ENCODE results near the gene NECTIN1.

NECTIN1 gene

GRCh38 chr11:119728651-119729580 lies at the start of gene NECTIN1:
NECTIN1 (minus strand) TSS chr11:119729200; CDS start chr11:119728553, 647 bp downstream.
- peak within 1 kb of the TSS; percentile 86 for H3K4me3 ChIP-seq (ENCODE audit: low read length)
- peaks cover 71% of the 10 kb centered on the region for H3K27me3 ChIP-seq (ENCODE audit: control insufficient read depth, low read length)
- no peak within 1 kb of the TSS for H3K27ac ChIP-seq (ENCODE audit: low read depth, low read length)
- H3K9me2 ChIP-seq (replicated peaks; ENCODE audit: control insufficient read depth, low read length), result no peaks in the 10 kb centered on the region
- no peak for TF ChIP-seq EZH2phosphoT487 (IDR thresholded peaks at IDR 0.05; ENCODE audit: borderline replicate concordance, low read length)
- TF ChIP-seq, protein P1, sequence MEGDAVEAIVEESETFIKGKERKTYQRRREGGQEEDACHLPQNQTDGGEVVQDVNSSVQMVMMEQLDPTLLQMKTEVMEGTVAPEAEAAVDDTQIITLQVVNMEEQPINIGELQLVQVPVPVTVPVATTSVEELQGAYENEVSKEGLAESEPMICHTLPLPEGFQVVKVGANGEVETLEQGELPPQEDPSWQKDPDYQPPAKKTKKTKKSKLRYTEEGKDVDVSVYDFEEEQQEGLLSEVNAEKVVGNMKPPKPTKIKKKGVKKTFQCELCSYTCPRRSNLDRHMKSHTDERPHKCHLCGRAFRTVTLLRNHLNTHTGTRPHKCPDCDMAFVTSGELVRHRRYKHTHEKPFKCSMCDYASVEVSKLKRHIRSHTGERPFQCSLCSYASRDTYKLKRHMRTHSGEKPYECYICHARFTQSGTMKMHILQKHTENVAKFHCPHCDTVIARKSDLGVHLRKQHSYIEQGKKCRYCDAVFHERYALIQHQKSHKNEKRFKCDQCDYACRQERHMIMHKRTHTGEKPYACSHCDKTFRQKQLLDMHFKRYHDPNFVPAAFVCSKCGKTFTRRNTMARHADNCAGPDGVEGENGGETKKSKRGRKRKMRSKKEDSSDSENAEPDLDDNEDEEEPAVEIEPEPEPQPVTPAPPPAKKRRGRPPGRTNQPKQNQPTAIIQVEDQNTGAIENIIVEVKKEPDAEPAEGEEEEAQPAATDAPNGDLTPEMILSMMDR (IDR thresholded peaks at IDR 0.05; ENCODE audit: low read depth, low read length, poor library complexity, severe bottlenecking), result peak; percentile 96
- H3K4me1 ChIP-seq (ENCODE audit: control insufficient read depth, low read length), result peaks cover 45% of the 10 kb centered on the region
- H3F3A ChIP-seq (ENCODE audit: control insufficient read depth, insufficient read depth), result no peaks in the 10 kb centered on the region
- no peaks in the 10 kb centered on the region for H3K79me2 ChIP-seq (ENCODE audit: control insufficient read depth, low read length)
- H3K9me3 ChIP-seq (ENCODE audit: control insufficient read depth, insufficient read depth, low read length), result no peaks in the 10 kb centered on the region
- no peaks in the 10 kb centered on the region for H3K36me3 ChIP-seq (ENCODE audit: control insufficient read depth, low read length)
- H3K4me2 ChIP-seq (ENCODE audit: low read length), result peak within 1 kb of the TSS; percentile 93
- H4K20me1 ChIP-seq (ENCODE audit: control insufficient read depth, insufficient read depth, low read depth, low read length), result peaks cover 18% of the 10 kb centered on the region; the same call in 1 of the 2 replicates

DNA sequence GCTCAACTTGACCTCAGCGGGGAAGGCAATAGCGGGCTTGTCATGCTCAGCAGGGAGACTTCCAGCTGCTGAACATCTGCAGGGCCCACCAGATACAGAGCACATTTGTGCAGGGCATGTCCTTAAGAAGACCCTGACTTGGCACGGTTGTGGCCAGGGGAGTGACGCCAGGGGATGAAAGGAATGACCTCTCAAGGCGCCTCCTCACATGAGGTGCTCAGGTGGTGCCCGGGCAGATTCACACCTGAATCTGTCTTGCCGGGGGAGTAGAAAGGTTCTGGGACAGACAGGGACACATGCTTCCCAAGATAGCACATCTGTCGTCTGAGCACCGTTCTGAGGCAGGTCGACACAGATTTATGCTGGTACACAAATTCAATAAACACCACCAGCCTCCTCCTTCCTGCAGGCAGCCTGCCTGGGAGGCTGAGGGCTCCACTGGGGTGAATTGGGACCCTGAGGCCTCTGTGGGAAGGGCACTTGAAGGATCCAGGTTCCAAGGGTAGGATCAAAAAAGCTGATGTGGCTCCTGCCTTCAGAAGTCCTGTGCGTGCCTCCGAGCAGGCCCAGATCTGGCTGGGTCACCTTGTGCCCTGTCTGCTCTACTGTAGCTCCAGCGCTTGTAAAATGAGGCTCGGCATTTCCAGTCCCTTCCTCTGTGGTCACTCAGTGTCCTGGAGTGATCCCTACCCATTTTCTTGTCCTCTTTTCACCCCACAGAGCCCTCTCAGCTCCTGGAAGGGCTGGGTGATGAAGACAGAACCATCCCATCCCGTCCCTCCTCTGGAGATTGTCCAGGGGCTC lies 49.6 kb upstream of the NECTIN1 start:
- Histone ChIP-seq H3K4me2 (ENCODE audit: low read length) (no peak overlapping the region), H4K20me1 (ENCODE audit: control insufficient read depth, insufficient read depth, low read depth, low read length) (no peaks in the 10 kb centered on the region; the same call in 1 of the 2 replicates), H3K27me3 (ENCODE audit: control insufficient read depth, low read length) (peaks cover 9% of the 10 kb centered on the region), H3F3A (ENCODE audit: control insufficient read depth, insufficient read depth) (no peaks in the 10 kb centered on the region), H3K9me3 (ENCODE audit: control insufficient read depth, insufficient read depth, low read length) (no peaks in the 10 kb centered on the region), H3K9me2 (replicated peaks; ENCODE audit: control insufficient read depth, low read length) (no peaks in the 10 kb centered on the region), H3K79me2 (ENCODE audit: control insufficient read depth, low read length) (no peaks in the 10 kb centered on the region), H3K27ac (ENCODE audit: low read depth, low read length) (no peak overlapping the region), H3K4me3 (ENCODE audit: low read length) (no peak overlapping the region), H3K36me3 (ENCODE audit: control insufficient read depth, low read length) (no peaks in the 10 kb centered on the region), H3K4me1 (ENCODE audit: control insufficient read depth, low read length) (no peaks in the 10 kb centered on the region)
- no peak for TF ChIP-seq EZH2phosphoT487 (IDR thresholded peaks at IDR 0.05; ENCODE audit: borderline replicate concordance, low read length)
- TF ChIP-seq, protein P1 (IDR thresholded peaks at IDR 0.05; ENCODE audit: low read depth, low read length, poor library complexity, severe bottlenecking), result no peak

- TF ChIP-seq, protein P1 (IDR thresholded peaks at IDR 0.05; ENCODE audit: low read depth, low read length, poor library complexity, severe bottlenecking), result no peak
- no peak for TF ChIP-seq EZH2phosphoT487 (IDR thresholded peaks at IDR 0.05; ENCODE audit: borderline replicate concordance, low read length)
- Histone ChIP-seq H3K27me3 (ENCODE audit: control insufficient read depth, low read length) (peaks cover 8% of the 10 kb centered on the region), H3F3A (ENCODE audit: control insufficient read depth, insufficient read depth) (no peaks in the 10 kb centered on the region), H3K4me3 (ENCODE audit: low read length) (no peak overlapping the region), H3K27ac (ENCODE audit: low read depth, low read length) (no peak overlapping the region), H3K79me2 (ENCODE audit: control insufficient read depth, low read length) (no peaks in the 10 kb centered on the region), H3K9me2 (replicated peaks; ENCODE audit: control insufficient read depth, low read length) (no peaks in the 10 kb centered on the region), H3K4me2 (ENCODE audit: low read length) (no peak overlapping the region), H3K36me3 (ENCODE audit: control insufficient read depth, low read length) (no peaks in the 10 kb centered on the region), H3K9me3 (ENCODE audit: control insufficient read depth, insufficient read depth, low read length) (no peaks in the 10 kb centered on the region), H3K4me1 (ENCODE audit: control insufficient read depth, low read length) (no peaks in the 10 kb centered on the region), H4K20me1 (ENCODE audit: control insufficient read depth, insufficient read depth, low read depth, low read length) (no peaks in the 10 kb centered on the region; the same call in 1 of the 2 replicates)
Measured at GRCh38 chr11:119777940-119778339, 48.9 kb upstream of the NECTIN1 start.

All from DOHH2 (cell line).